Gastroesophageal sphincter (tissue), 4 donors: ENCODE results near the gene FAM118A. TPM values are rescaled to one million over a fixed set of nuclear protein-coding genes. Genes with fewer than 3 reads are reported as not detected.

Source experiments
- ATAC-seq: fragments of 150-250 bp; one replicate; pipeline ENCODE4 v1.9.1; 2016; ENCODE audit warnings: mild to moderate bottlenecking, moderate library complexity
- H3K27ac ChIP-seq, 4 donors: fragments of 200-600 bp; sonication (generic) in 3 of 4; 1 replicate in 3 of 4; 2 replicates in 1 of 4; pipeline ENCODE4 v1.5.1; 2016 to 2019
- H3K27me3 ChIP-seq: fragments of 200-600 bp; sonication (generic); one replicate; pipeline ENCODE4 v1.5.1; 2019
- H3K36me3 ChIP-seq, 2 donors: fragments of 200-600 bp; sonication (generic); one replicate each; pipeline ENCODE4 v1.5.1; 2019; ENCODE audit warnings: control low read depth in 1 of 2
- H3K4me1 ChIP-seq, 3 donors: fragments of 200-600 bp; sonication (generic); 1 replicate in 2 of 3; 2 replicates in 1 of 3; pipeline ENCODE4 v1.5.1; 2016 to 2019; ENCODE audit warnings: control low read depth in 2 of 3
- H3K4me3 ChIP-seq, 2 donors: fragments of 200-600 bp; sonication (generic); one replicate each; pipeline ENCODE4 v1.5.1; 2019; ENCODE audit warnings: mild to moderate bottlenecking in 1 of 2, moderate library complexity in 1 of 2
- H3K9me3 ChIP-seq, 3 donors: fragments of 200-600 bp; sonication (generic); one replicate each; pipeline ENCODE4 v1.5.1; 2017 to 2019; ENCODE audit warnings: control low read depth in 2 of 3
- EP300 ChIP-seq: sonication (generic); formaldehyde crosslinking; IDR thresholded peaks from one replicate; pipeline ENCODE4 v1.6.1; 2017; ENCODE audit warnings: antibody characterized with exemption, mild to moderate bottlenecking
- POLR2A ChIP-seq, 2 donors: fragments of 450-650 bp; IDR thresholded peaks; one replicate each; pipeline ENCODE4 v1.6.1; 2017; ENCODE audit warnings: antibody characterized with exemption in 2 of 2, mild to moderate bottlenecking in 2 of 2, moderate library complexity in 1 of 2
- POLR2AphosphoS5 ChIP-seq: sonication (generic); formaldehyde crosslinking; IDR thresholded peaks from one replicate; pipeline ENCODE4 v1.6.1; 2017; ENCODE audit warnings: antibody characterized with exemption
- WGBS, 2 donors: methylation state at CpG; one replicate each; pipeline ENCODE4 v1.1.5; 2018; ENCODE audit warnings: low coverage in 1 of 2; 5-methylcytosine and 5-hydroxymethylcytosine counted together
- total RNA-seq, 4 donors: library from RNA; depleted of rRNA; stranded (reverse); fragments of >200 nt; gene quantifications; one replicate each; pipeline ENCODE4 v1.1.0, GENCODE V29; 2016
- TF ChIP-seq, protein P1 (sequence below), 4 experiments: fragments of 200-600 bp in 2 of 4; fragments of 450-650 bp in 2 of 4; sonication (generic) in 1 of 4; IDR thresholded peaks; one replicate each; pipeline ENCODE4 v1.5.1; 2017 to 2019; ENCODE audit warnings: antibody characterized with exemption in 4 of 4, mild to moderate bottlenecking in 2 of 4, moderate library complexity in 2 of 4

FAM118A gene
- total RNA-seq, 4 donors from 2014 or later = 17.4 to 82.9 (median 29.6) TPM

DNA sequence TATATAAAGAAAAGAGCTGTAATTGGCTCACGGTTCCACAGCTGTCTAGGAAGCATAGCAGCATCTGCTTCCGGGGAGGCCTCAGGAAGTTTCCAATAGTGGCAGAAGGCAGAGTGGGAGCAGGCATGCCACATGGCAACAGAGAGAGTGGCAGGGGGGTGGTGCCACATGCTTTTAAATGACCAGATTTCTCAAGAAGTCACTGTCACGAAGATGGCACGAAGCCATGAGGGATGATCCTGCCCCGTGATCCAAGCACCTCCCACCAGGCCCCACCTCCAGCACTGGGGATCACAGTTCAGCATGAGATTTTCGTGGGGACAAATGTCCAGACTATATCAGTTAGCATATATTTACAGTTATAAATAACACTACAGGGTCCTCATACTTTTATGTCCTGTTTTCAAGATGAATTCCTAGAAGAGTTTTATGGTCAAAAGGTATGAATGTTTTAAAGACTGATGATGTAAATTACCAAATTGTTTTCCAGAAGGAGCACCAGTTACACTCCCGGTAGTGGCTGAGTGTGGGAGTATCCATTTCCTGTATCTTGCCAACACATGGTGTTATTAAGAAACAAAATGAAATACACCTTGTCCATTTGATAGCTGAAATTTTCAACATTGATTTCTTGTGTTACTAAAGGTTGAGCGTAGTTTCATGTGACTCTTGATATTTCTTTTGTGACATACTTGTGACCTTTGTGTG, 19.2 kb downstream of the FAM118A start:
- no peak for ATAC-seq
- Histone ChIP-seq H3K4me1 (peaks cover 0 to 16% (median 7%) of the 10 kb centered on the region in 3 donors), H3K36me3 (peaks cover 0 to 88% of the 10 kb centered on the region in 2 donors), H3K4me3 (no peak overlapping the region), H3K9me3 (no peaks in the 10 kb centered on the region), H3K27ac (peak overlapping the region in 2 of 4 donors; percentile 15 to 31), H3K27me3 (no peaks in the 10 kb centered on the region)
- WGBS, 2 donors = 51 to 56% methylated on average over 7 to 8 of the region's 8 CpGs
- TF ChIP-seq EP300 (no peak), POLR2AphosphoS5 (no peak), POLR2A (IDR thresholded peaks at IDR 0.05) (no peak)
- TF ChIP-seq, protein P1, sequence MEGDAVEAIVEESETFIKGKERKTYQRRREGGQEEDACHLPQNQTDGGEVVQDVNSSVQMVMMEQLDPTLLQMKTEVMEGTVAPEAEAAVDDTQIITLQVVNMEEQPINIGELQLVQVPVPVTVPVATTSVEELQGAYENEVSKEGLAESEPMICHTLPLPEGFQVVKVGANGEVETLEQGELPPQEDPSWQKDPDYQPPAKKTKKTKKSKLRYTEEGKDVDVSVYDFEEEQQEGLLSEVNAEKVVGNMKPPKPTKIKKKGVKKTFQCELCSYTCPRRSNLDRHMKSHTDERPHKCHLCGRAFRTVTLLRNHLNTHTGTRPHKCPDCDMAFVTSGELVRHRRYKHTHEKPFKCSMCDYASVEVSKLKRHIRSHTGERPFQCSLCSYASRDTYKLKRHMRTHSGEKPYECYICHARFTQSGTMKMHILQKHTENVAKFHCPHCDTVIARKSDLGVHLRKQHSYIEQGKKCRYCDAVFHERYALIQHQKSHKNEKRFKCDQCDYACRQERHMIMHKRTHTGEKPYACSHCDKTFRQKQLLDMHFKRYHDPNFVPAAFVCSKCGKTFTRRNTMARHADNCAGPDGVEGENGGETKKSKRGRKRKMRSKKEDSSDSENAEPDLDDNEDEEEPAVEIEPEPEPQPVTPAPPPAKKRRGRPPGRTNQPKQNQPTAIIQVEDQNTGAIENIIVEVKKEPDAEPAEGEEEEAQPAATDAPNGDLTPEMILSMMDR (IDR thresholded peaks at IDR 0.05) = no peak

DNA sequence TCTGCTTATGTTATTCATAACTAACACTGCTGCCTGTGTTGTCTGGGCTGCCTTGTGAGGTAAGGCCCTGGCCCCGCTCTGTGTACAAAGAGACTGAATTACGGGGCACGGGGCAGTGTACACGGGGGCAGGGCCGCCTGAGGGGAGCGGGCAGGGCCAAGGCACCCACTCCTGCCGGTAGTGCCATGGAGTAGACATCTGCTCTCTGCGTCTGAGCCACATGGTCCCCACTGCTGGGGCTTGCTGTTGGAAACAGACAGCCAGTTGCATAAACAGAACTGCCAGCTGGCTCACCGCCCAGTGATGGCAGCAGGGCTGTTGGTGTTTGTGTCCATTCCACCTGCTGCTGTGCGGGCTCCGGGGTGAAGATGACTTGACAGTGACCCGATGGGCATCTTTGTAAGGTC, 19.8 kb downstream of the FAM118A start:
- Histone ChIP-seq H3K36me3 (peaks cover 0 to 88% of the 10 kb centered on the region in 2 donors), H3K4me3 (no peak overlapping the region), H3K9me3 (no peaks in the 10 kb centered on the region), H3K4me1 (peaks cover 0 to 16% (median 7%) of the 10 kb centered on the region in 3 donors), H3K27ac (peak overlapping the region in 2 of 4 donors; percentile 15 to 31), H3K27me3 (no peaks in the 10 kb centered on the region)
- no peak for TF ChIP-seq POLR2AphosphoS5
- TF ChIP-seq, protein P1 (IDR thresholded peaks at IDR 0.05) = no peak
- no peak for TF ChIP-seq POLR2A (IDR thresholded peaks at IDR 0.05)
- TF ChIP-seq EP300 = no peak
- peak; percentile 35 for ATAC-seq
- 35 to 62% methylated on average over 4 to 10 of the region's 12 CpGs for WGBS, 2 donors

GRCh38 chr22:45330548-45330947, 20.8 kb downstream of the FAM118A start:
- no peak overlapping the region for H3K27ac ChIP-seq
- H3K4me3 ChIP-seq = no peak overlapping the region
- H3K27me3 ChIP-seq = no peaks in the 10 kb centered on the region
- no peaks in the 10 kb centered on the region for H3K9me3 ChIP-seq
- ATAC-seq = no peak
- WGBS, 2 donors = 86 to 100% methylated on average over 6 to 9 of the region's 19 CpGs
- H3K4me1 ChIP-seq = peaks cover 0 to 21% (median 7%) of the 10 kb centered on the region in 3 donors
- TF ChIP-seq, protein P1 (IDR thresholded peaks at IDR 0.05) = no peak
- TF ChIP-seq POLR2AphosphoS5 (no peak), EP300 (no peak), POLR2A (IDR thresholded peaks at IDR 0.05) (no peak)
- H3K36me3 ChIP-seq = peaks cover 0 to 88% of the 10 kb centered on the region in 2 donors

- H3K36me3 ChIP-seq = peaks cover 0 to 89% of the 10 kb centered on the region in 2 donors
Observed at GRCh38 chr22:45331486-45331885, 21.8 kb downstream of the FAM118A start.

DNA sequence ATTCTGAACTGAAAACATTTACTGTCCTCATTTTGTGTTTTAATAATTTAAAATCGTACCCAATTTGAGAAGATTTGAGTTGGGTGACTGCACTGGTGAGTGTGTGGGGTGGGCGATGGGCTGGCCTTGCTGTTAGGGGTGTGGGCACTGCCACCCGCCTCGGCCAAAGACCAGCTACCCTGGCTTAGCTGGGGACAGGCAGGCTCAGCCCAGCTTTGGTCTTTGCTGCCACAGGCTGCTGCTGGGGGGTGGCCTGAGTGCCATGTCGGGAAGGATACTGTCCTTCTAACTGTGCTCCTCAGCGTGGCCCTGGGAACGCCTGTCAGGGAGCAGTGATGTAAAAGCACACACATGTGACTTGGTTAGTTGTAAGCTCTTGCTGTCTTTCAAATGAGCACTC, 22.3 kb downstream of the FAM118A start:
- TF ChIP-seq POLR2AphosphoS5 = no peak
- no peak for TF ChIP-seq POLR2A (IDR thresholded peaks at IDR 0.05)
- TF ChIP-seq, protein P1 (IDR thresholded peaks at IDR 0.05) = no peak
- TF ChIP-seq EP300 = no peak
- no peak for ATAC-seq
- Histone ChIP-seq H3K4me3 (no peak overlapping the region), H3K4me1 (peaks cover 0 to 36% (median 13%) of the 10 kb centered on the region in 3 donors), H3K27me3 (no peaks in the 10 kb centered on the region), H3K27ac (no peak overlapping the region), H3K36me3 (peaks cover 0 to 93% of the 10 kb centered on the region in 2 donors), H3K9me3 (no peaks in the 10 kb centered on the region)
- 89 to 95% methylated on average over 4 to 5 of the region's 7 CpGs for WGBS, 2 donors

More at GRCh38 chr22:45331486-45331885, 21.8 kb downstream of the FAM118A start:
- Histone ChIP-seq H3K4me1 (peaks cover 0 to 30% (median 8%) of the 10 kb centered on the region in 3 donors), H3K27me3 (no peaks in the 10 kb centered on the region), H3K4me3 (no peak overlapping the region), H3K9me3 (no peaks in the 10 kb centered on the region), H3K27ac (no peak overlapping the region)
- no peak for ATAC-seq
- WGBS, 2 donors = 82% methylated on average over 4 to 5 of the region's 9 CpGs
- TF ChIP-seq EP300 (no peak), POLR2AphosphoS5 (no peak)
